Stimulated activated CD8-positive, alpha-beta memory T cell treated with anti-CD3 and anti-CD28 coated beads, Interleukin-12 subunit alpha, Interleukin-12 subunit beta, amount 100 ng/mL, for 24 hours (primary cell): ENCODE measurements around the gene LRRC4C.

Experiments
- DNase-seq: peaks from one replicate; pipeline ENCODE4 v3.0.0-alpha.2; 2020; ENCODE audit errors: extremely low read depth

The LRRC4C gene

DNA sequence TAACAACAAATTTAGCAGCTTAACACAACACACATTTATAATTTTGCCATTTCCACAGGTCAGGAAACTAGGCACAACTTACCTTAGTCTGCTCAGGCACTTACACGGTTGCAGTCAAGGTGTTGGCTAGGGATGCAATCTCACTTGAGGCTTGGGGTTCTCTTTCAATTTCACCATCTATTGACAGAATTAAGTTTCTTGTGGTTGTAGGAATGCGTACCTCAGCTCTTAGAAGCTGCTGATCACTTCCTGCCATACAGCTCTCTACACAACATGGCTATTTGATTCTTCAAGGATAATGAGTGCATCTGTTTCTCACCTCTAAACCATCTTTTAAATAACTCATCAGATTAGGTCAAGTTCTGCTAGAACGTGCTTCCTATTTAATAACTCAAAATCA is 968.1 kb downstream of the LRRC4C start:
- DNase-seq, result no peak

- no peak for DNase-seq
These were observed 991.7 kb downstream of the LRRC4C start for GRCh38 chr11:40467771-40468170.

DNA sequence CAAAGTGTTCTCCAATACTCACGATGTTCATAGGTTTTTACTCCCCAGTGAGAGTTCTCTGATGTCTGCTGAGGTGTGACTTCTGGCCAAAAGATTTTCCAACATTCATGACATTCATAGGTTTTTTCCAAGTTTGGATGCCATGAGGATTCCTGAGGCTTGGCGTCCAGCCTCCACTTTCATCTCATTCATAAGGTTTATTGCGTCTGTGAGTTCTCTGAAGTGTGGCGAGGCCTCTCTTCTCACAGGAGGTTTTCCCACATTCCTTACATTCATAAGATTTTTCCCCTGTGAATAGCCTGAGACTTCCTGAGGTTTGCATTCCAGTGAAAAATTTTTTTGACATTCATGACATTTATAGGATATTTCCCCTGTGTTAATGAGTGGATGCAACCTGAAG is 1014.1 kb downstream of the LRRC4C start:
- no peak for DNase-seq

- DNase-seq, result no peak
These were observed 1015.3 kb downstream of the LRRC4C start for GRCh38 chr11:40444151-40444550.

GRCh38 chr11:40435344-40435743 is 1024.1 kb downstream of the LRRC4C start:
- no peak for DNase-seq

GRCh38 chr11:40434926-40435325 is 1024.5 kb downstream of the LRRC4C start:
- no peak for DNase-seq

- no peak for DNase-seq
These were observed 1027.1 kb downstream of the LRRC4C start for GRCh38 chr11:40432358-40432757.

DNA sequence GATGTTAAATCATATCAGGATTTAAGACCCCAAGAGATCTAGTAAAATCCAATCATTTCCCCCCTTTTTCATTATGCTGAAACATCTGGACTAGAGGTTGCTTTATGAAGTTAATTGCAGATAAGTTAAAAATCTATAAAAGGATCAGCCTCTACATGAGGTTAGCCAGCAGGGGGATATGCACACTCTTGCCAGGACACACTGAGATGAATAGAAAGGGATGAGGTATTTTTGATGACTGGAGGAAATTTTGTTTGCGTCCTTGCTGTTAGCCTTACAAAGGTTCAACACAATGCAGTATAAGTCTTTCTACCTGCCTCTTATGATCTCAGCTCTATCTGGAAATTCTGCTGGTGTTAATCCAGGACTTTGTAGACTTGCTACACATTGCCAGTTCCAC is 1034.3 kb downstream of the LRRC4C start:
- DNase-seq, result no peak

DNA sequence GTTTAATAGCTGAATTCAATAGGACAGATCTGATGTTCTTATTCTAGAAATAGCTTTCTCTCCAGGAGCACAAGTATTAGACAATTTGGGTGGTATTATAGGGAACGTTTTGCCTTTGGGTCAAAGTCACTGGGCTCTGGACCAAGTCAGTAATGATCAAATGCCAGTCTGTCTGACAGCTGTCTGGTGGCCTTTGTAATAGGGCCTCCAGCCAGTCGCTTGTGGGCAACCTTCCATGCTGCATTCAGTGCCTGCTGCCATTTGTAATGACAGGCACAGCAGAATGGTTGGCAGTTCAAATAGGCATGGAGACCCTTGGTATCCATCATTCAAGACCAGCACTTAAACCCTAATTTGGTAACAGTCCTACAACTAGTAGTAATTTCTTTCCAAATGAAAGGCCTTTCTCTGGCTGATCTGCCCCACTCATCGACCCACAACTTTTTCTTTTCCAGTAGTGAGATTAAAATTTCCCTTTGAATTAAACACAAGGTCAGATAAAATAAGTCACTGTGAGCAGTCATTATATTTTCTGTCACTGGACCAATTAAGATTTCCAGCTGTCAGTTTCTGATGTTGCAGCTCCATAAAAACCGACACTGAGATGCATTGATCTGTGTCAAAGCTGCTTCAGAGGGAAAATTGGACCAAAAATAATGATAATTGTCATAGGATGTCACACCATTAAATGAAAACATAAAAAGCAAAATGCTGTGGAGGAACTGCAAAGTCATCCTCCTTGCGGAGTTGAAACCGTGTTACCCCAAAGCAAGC is 1038.1 kb downstream of the LRRC4C start:
- DNase-seq, result no peak

- DNase-seq, result no peak
These were observed 1041.8 kb downstream of the LRRC4C start for GRCh38 chr11:40417627-40418026.

DNA sequence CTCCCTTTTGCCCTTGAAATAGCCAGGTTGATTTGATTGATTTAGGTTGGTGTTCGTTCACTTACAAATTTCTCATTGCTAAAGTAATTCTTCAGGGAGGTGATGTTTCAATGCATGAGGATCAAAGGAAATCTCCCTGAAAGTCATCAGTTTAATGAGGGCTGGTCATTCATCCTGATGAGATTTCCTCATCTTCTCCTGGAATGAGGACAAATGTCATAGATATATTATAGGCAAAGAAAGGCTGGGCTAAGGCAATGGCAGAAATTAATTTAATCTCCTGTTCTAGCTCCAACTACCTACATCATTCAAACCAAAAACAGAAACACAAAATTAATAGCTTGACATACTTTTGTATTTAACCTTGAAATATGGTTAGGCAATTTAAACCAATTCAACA is 1052.1 kb downstream of the LRRC4C start:
- no peak for DNase-seq

- DNase-seq, result no peak
These were observed 1053.8 kb downstream of the LRRC4C start for GRCh38 chr11:40405614-40406013.

DNA sequence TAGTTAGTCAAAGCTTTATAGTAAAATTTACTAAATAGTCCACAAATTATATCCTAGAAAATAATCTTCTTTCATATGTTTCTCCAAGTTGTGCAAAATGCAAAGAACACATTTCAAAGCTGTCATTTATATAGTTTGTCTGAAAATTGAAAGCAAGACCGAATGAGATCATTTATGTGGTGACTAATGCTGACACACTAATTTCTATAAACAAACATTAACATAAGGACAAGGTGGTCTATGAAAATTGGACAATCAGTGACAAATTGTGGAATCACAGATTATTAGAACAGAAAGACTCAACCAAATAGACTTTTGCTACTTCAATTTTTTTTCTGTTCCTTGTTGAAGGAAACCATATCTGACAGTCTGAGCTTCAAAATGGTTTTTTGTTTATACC is 1056.1 kb downstream of the LRRC4C start:
- no peak for DNase-seq

GRCh38 chr11:40401132-40401853 is 1058.2 kb downstream of the LRRC4C start:
- DNase-seq, result no peak

GRCh38 chr11:40397141-40397540 is 1062.3 kb downstream of the LRRC4C start:
- no peak for DNase-seq

DNA sequence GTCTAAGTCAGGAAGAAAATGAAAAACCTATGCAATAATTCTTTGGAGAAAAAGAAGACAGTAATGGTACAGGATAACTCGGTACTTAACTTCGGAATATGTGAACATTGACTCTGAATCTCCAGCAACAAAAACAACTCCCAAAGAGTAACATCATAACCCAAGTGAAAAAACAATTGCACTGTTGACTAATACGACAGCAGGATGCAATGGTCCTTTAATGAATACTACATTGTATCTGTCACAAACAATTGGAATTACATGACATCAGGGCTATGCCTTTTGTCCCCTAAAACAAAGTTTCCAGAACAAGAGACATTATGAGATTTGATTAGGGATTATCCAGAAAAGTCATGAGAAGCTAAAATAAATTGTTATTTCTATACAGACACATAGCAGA is 1065.9 kb downstream of the LRRC4C start:
- DNase-seq, result no peak

DNA sequence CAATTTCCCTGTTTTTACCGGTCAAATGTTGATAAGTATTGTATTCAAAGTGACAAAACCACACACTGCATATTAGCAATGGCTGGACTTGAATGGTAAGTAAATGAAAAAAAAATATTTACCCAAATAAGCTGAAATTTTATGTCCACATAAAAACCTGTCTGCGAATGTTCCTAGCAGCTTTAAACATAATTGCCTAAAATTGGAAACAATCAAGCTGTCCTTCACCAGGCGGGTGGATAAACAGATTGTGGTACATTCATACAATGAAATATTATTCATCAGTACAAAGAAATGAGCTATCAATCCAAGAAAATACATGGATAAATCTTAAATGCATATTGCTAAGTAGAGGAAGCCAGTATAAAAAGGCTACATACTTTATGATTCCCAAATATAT is 1067.8 kb downstream of the LRRC4C start:
- DNase-seq, result no peak

DNA sequence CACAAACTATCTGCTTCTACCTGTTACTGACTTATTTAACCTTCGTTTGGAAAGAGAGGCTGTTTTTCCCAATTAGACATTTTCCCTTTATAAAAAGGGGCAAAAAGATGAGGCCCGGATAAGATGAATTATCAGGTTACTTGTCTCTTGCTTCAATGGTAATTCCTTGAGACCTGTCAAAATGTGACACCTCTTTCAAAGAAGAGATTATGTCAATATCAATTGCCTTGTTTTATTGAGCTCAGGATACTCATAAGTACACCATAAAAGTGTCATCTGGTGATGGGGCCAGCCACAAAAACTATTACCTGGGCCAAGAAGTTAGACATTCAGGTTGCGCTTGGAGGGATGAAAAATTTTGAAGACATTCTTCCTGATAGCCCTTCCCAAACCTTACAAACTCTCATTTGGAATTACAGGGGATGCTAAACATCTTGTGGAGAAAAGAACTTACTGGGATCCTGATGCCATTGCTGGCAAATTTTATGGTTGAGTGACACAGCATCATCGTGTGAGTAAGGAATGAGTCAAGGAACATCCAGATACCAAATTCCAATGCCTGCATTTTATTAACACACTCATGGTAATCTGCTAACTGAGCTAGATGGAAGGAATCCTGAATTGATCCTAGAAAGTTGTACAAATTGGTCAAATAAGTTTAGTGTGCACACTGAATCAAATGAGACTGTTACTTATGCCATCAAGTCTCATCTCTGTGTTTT is 1071.2 kb downstream of the LRRC4C start:
- no peak for DNase-seq

- DNase-seq, result no peak
These were observed 1072.0 kb downstream of the LRRC4C start for GRCh38 chr11:40387240-40387980.

GRCh38 chr11:40384991-40385390 is 1074.5 kb downstream of the LRRC4C start:
- DNase-seq, result no peak

DNA sequence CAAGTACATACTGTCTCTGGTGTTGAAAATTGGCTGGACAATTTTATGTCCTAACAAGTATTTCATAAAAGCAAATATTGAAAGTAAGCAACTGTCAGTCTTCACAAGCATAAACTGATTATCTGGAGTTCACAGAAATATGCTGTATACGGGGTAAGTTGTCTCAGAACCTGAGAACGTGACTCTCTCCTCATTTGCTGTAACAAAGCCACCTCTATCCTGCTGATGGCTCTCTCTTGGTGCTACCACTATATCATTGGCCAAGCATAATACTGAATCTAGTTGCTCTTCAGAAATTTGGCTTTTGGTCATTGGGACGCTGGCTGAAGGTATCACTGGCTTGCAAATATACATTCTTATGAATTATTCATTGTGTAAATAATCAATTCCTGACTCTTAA is 1078.0 kb downstream of the LRRC4C start:
- no peak for DNase-seq

DNA sequence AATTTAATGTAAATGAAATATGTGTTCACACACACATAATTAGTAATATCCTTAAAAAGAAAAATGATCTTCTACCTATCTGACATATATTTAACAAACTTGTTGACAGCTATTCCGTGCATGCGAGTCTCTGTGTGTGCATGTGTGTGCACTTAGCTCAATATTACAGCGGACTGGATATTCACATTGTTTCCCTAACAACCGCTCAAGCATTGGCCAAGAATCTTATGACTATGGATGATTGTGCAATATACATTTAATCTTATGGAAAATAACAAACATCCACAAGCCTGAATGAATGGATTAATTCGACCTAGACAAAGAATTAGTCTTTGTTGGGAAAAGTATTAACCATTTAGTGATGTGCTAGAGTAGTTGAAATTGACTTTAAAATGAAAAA is 1078.6 kb downstream of the LRRC4C start:
- no peak for DNase-seq
